Stimulated activated CD4-positive, alpha-beta T cell treated with anti-CD3 and anti-CD28 coated beads, Interleukin-4, amount 100 ng/mL, for 4 hours (primary cell): ENCODE data around the gene IFNAR1.

Experiments used
- DNase-seq, 2 experiments: peaks; one replicate each; pipeline ENCODE4 v3.0.0-alpha.2; 2020

The IFNAR1 gene

DNA sequence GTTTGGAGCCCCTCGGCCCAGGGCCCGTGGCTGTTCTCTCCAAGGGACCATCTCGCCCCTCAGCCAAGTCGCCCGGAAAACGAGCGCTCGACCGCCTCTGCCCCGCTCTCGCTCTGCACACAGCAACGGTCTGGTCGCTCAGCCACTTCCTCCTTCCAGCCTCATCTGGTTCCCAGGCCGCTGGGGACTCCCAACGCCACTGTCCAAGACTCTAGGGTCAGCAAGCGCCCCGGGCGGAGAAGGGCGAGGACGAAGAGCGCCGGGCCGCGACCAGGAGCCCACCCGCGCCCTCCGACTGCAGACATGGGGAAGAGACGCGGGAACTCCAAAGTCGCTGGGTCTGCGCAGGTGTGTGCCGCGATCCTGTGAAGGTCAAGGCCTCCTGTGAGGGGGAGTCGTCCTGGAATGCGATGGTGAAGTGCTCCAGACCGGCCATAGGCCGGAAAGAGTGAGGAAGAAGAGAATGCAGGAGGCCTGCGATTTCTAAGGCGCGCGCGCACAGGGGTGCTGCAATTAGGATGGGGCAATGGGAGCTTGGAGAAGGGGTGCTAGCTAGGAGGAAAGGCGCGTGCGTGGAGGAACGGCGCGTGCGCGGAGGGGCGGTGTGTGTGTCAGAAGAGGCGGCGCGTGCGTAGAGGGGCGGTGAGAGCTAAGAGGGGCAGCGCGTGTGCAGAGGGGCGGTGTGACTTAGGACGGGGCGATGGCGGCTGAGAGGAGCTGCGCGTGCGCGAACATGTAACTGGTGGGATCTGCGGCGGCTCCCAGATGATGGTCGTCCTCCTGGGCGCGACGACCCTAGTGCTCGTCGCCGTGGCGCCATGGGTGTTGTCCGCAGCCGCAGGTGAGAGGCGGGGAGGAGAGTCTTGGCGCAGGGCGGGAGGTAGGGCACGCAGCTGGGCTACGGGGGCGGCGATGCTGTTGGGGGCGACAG lies at the start of gene IFNAR1:
Gene IFNAR1, plus strand, starts transcription at position 680 of the 931 bp plus-strand sequence. Its CDS starts 86 bp downstream, at position 766.
- DNase-seq: peak; percentile 98 to 99

DNA sequence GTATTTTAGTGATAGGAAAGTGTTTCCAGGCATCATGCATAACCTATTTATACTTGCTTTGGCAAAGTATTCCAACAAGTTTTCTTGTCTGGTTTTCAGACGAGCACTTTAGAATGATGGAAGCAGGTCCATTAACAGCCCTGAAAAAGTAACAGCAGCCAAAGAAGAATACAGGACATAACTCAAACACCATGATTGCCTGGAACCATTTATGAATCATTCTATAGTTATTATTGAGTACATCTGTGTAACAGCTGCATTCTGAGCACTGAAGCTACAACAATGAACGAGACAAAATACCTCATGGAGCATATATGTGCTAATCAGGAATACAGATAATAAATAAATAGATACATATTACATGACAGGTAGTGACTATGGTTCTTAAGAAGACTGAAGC lies 46.0 kb upstream of the IFNAR1 start:
- DNase-seq: no peak

DNA sequence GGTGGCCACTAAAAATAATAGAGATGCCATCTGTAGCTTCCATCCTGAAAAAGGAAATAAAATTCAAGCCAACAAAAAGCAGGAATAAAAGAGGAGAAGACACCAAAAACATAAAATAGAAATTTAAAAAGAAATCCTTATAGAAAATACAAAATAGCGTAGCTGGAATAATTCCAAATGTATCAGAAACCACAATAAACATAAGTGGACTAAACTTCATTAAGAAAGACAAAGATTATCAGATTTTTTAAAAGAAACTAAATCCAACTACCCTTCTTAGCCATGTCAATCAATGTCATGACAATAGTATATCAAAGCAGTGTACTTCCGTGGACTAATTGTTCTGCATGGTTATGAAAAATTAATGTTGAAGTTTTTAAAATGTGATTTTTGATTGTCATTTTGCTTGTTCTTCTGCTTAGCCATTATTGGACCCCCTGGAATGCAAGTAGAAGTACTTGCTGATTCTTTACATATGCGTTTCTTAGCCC lies 45.4 kb upstream of the IFNAR1 start:
- DNase-seq: no peak

DNA sequence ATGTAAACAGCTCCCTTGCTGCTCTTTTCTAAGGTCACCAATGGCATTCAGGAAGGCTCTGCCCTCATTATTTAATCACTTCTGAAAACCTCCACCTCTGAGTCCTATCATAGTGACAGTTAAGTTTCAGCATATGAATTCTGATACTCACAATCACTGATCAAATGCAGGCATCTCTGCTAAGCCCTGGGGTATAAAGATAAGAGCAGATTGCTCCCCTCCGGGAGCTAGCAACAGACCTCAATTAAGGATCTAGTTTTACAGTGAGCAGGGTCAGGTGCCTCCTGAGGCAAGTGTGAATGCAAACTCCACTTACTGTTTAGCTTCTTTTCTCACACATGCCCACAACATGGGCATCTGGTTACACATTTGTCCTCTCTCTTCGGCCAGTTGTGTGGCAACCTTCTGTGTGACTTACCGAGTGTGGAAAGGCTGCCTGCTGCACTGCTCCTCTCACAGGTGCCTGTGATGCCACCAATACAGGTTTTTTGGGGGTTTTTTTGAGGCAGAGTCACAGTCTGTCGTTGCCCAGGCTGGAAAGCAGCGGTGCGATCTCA lies 43.6 kb upstream of the IFNAR1 start:
- DNase-seq: no peak

DNA sequence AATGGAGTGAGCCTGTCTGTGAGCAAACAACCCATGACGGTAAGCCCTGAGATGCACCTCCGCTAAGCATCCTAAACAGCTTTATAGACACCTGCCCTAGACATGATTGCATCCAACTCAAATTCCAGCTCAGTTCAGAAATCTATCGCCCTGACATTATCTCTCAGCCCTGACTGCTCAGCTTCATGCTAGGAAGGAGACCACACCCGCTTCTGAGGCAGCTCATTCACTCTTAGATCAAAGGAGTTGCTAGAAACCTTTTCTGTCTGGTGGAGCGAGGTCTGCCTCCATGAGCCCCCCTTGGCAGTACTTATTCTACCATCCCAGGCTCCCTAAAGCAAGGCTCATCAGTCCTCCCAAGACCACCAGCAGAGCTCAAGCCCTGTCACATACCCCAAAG lies 41.6 kb upstream of the IFNAR1 start:
- DNase-seq: no peak

DNA sequence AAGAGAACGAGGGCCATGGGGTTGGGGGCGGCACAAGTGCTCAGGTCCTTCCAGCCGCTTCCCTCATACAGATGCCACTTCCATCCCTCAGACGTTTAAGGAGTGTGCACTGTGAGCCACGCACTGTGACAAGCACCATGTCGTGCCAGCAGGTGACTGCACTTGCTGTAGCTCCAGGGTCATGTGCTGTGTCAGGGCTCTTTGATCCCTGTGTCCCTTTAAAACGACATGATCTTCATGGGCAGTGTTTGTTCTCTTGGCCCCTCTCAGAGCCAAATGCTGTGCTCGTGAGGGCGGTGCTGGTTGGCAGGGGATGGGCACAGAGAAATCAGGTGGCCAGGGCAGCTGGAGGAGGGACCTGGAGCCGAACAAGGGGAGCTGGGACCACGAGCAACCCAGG lies 38.7 kb upstream of the IFNAR1 start:
- DNase-seq: no peak

DNA sequence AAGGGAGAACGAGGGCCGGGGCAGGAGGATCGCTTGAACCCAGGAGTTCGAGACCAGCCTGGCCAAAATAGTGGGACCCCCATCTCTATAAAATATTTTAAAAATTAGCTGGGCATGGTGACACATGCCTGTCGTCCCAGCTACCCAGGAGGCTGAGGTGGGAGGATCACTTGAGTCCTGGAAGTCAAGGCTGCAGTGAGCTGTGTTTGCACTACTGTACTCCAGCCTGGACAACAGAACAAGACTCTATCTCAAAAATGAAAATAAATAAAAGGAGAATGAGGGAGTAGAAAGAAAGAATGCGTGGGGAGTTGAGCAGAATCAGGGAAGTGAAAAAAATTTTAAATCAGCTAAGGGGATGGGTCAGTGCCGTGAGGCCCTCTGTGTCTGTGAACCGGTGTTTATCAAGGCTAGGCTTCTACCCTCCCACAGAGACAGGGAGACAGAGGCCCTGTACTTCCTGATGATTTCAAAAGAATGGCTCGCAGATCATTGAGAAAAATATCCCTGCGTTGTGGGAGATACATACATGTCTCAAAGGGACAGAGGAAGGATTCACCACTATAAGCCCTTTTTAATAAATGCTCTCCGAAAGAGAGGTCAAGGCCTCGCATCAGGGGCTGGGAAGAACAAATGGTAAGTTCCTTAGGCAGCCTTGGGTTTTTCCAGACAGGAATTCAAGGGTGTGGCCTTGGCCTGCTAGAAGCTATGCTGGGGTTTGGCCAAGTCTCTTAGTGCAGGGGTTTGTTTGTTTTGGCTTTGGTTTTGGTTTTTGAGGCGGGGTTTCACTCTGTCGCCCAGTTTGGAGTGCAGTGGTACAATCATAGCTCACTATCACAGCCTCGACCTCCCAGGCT lies 37.9 kb upstream of the IFNAR1 start:
- no peak for DNase-seq

DNA sequence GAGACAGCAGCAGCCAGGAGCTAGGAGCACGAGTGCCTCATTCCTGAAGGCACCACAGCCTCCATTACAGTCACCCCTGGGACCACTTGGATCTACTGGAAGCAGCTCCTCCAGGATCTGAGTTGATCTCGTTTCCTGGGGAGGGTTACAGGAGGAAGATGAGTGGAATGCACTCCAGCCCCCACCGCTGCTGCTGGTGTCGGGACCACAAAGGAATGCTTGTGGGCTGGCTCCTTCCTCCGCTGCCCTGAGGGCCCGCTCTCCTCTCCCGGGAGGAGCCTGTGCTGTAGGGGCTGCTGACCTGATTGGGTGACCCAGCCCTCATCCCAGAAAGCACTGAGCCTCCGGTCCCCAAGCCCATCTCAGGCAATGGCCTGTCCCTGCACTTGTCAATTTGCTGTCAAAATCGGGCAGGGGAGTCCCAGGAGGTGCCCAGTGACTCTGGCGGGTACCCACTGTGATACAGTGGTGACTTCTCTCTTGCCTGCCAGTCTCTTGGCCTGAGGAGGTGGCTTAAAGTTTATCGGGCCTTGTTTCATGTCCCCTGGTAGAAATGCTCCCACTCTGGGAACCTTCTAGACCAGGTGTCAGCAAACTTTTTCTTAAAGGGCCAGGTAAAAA lies 35.5 kb upstream of the IFNAR1 start:
- no peak for DNase-seq

DNA sequence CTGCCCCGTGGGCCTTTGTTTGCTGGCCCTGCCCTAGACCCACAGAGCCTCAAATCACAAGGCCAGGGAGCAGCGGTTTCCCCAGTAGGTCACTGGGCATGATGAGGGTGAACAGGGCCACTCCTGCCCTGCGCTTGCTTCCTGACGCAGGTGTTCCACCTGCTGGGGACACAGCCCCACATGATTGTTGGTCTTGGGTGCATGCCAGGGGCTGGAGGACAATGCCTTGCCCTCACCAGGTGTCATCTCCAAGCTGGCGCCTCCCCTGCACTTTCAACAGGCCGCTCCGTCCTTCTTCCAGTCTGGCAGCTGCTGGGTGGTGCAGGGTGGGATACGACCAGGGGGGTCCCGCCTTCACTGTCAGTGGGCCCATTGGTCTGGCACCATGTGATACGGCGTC lies 34.3 kb upstream of the IFNAR1 start:
- no peak for DNase-seq

DNA sequence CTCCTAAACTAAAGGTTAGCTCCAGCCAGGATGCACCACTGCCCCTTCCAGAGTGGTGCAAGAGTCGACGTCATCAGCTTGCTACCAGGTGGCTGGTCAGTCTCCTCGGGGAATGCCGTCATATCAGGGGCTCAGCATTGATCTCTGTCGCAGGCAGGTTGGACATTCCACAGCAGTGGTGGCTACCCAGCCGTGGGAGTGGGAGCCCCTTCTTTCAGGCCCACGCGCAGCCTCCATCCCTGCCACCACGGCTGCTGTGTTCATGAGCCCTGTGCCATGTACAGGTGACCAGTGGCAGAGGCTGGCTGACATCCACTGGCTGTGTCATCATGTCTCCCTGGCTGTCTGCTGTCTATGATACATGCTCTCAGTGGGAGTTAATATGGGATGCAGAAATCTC lies 33.1 kb upstream of the IFNAR1 start:
- no peak for DNase-seq

DNA sequence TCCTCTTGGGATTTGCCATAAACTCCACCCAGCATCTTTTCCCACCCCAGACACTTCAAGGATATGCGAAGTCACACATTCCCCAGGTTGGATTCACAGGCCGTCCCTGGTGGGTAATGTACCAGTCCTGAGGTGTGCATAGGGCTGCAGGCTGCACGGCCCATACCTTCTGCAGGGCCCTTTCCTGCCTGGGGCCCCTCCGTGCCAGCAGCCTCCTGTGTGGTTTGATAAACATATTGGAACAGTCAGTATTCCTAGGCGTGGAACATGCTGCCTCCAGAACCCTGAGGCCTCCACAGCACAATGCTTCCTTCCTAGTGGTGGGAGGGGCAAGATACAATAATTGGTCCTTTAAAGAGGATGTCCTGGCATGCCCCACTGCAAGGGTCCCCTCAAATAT lies 32.0 kb upstream of the IFNAR1 start:
- DNase-seq: no peak

DNA sequence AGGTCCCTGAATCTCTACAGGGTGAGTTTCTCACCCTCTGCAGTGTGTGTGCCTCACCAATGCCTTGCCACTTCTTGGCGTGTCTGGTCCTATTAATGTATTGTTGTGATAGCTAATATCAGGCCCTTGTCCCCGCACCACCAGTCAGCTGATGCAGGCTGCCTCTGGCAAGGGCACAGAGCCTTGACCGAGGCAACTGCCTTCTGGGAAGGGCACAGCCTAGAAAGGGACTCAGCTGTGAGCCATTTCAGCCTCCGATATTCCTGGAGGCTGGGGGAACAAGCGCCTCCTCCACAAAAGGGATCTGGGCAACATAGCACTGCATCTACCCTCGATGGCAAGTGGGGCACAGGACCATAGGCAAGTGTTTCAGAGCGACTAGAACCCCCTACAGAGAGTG lies 31.6 kb upstream of the IFNAR1 start:
- DNase-seq: no peak

DNA sequence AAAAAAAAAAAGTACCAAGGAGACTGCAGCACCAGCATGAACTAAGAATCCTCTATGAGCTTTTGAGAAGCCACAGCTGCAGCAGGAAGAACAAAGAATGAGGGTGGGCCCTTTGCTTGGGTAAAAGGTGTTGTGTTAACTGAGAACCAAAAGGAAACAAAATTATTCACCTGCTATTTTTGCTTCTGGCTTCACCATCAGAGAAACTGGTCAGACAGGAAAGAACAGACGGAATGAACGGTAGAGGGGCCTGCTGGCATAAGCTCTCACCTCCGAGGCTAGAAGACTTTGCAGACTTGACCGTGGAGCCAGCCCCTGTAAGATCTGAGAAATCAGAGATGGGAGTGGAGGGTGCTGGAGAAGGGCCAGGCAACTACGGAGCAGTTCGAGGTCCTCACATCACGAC lies 31.0 kb upstream of the IFNAR1 start:
- no peak for DNase-seq

DNA sequence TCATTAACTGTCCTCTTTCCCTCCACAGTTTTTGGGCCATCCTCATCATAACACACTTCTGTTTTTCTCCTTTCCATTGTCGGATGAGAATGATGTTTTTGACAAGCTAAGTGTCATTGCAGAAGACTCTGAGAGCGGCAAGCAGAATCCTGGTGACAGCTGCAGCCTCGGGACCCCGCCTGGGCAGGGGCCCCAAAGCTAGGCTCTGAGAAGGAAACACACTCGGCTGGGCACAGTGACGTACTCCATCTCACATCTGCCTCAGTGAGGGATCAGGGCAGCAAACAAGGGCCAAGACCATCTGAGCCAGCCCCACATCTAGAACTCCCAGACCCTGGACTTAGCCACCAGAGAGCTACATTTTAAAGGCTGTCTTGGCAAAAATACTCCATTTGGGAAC lies 28.6 kb upstream of the IFNAR1 start:
- DNase-seq: no peak

DNA sequence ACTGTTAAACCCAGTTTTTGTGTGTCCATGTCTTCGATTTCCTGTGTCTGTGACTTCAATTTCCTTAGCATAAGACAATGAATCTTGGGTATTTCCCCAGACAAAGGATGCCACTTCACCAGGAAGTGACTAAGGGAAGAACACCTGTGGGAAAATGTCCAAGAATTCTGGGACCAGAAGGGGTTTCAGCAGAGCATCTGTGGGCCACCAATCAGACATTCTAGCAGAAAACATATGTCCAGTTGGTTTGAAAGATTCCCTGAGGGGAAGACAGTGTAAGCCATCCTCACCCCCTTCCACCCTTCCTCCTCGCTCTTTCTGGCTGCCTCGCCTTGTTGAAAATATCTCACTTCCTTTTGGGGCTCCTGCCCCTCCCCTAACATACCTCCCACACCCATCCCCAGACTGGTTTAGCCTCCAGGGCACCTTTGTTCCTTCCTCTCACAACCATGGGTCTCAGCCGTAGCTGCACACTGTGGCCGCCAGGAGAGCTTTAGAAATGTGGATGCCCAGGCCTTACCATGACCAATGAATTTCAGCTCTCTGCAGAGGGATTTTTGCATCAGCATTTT lies 25.5 kb upstream of the IFNAR1 start:
- peak; percentile 17 to 37 for DNase-seq

DNA sequence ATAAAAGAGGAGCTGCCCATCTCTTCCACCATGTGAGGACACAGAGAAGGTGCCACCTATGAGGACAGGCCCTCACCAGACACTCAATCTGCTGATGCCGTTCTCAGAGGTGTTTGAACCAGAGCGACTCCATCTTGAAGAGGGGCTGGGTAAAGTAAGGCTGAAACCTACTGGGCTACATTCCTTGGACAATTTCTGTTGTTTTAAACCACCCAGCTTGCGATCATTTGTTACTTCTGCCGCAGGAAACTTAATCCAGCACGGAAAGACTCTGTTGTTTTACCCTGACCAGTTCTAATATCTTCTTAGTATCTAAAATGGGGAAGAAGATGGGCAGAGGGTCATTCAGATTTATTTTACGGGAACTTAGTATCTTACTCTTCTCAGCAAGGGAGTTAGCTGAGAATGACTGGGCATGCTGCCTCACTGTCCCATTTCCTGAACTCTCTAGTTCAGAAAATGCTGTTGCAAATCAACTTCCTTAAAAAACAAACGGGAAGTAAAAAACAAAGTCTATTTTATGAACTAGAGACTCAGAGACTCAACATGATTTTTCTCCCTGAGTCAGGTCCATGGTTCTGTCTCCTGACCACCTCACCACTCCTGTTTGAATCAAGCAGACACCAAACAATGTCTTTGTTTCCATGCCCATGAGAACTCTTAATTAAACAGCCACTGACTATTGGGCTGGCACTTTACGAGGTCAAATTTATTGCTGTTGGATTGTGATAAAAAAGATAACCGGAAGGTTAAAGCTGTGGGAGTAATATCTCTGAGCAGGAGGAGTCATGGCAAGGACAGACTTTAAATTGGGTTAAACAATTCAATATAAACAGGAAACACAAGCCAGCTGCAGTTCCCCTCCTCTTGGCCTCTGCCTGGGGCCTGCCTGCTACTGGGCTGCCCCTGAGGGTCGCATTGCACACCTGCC lies 23.8 kb upstream of the IFNAR1 start:
- DNase-seq: no peak

DNA sequence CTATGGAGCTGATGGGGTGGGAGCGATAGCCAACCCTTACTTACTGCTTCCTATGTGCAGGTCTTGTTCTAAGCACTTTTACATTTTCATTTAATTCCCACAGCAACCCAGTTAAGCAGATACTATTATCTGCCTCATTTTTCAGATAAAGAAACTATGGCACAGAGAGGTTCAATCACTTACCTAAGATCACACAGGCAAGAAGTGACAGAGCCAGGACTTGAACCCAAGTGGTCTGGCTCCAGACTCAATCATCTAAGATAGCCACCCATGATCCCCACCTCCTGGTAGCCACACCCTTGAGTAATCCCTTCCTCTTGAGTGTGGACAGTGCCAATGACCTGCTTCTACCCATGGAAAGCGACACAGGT lies 23.2 kb upstream of the IFNAR1 start:
- no peak for DNase-seq

DNA sequence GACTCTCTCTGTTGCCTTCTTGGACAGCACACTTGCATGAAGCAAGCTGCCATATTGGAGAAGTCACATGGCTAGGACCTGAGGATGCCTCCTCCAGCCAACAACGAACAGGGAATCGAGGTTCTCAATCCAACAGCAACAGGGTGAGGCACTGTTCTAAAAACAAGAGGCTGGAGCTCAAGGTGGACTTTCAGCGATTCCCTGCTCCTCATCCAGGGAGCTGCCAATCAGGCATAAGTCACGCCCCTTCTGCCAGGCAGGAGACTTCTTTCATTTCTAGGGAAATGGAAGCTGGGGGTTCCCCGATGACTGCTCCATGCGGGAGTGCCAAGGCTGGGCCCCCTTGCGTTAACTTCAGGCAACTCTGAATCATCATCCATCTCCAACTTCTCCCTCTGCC lies 22.7 kb upstream of the IFNAR1 start:
- no peak for DNase-seq

DNA sequence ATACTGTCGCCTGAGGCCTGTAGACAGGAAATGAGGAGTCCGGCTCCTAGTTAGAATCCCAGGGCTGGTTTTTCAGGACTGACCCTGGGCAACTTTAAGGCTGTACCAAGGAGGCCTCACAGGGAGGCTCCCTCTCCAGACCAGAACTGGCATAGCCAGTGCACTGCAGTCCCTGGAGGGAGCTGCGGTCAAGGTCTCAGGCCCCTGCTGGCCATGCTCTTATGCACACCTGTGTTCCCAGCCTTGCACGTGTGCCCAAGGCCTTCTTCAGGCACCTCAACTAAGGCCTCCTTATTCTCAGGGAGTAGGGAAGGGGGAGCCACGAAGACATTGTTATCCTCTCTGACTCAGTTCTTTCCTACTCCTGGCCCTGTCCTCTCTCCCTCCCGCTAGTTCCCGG lies 22.0 kb upstream of the IFNAR1 start:
- no peak for DNase-seq

DNA sequence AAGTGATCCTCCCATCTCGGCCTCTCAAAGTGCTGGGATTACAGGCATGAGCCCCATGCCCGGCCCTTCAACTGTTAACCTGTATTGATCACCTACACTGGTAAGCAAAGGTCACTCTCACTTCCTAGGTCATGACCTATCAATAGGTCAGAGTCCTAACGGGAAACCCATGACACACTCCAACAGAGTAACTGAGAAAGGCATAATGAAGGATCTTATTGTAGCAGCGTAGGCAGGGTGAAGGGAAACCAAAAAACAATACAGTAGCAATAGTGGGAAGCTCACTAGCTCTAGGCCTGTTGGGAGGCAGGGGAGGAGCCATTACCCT lies 19.5 kb upstream of the IFNAR1 start:
- no peak for DNase-seq

DNA sequence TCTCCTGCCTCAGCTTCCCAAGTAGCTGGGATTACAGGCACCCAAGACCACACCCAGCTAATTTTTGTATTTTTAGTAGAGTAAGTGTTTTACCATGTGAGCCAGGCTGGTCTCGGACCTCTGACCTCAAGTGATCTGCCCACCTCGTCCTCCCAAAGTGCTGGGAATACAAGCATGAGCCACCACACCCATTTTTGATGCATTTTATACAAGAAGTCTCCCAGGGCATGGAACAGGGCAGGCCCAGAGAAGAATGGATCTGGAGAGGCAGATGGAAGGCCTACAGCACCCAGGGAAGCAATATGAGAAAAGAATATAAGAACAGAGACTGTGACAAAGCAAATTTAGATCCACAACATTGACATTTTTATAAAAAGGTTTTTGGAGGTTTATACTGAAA lies 18.8 kb upstream of the IFNAR1 start:
- no peak for DNase-seq
